Osteocyte (in vitro differentiated cells): ENCODE measurements around the gene RFC2. TPM values are rescaled to one million over a fixed set of nuclear protein-coding genes. Genes with fewer than 3 reads are reported as not detected.

Source experiments
- DNase-seq: peaks from one replicate; pipeline ENCODE4 v3.0.0; 2021; ENCODE audit warnings: mixed read lengths; ENCODE audit not compliant: unreplicated experiment; ENCODE audit errors: extremely low spot score
- H3K27ac Mint-ChIP-seq: one replicate; pipeline ENCODE4 v1.8.0; 2021; ENCODE audit warnings: mild to moderate bottlenecking, mixed read lengths; ENCODE audit not compliant: unreplicated experiment
- H3K27me3 Mint-ChIP-seq: one replicate; pipeline ENCODE4 v1.8.0; 2021; ENCODE audit warnings: mixed read lengths; ENCODE audit not compliant: unreplicated experiment
- H3K36me3 Mint-ChIP-seq: one replicate; pipeline ENCODE4 v1.8.0; 2021; ENCODE audit warnings: mixed read lengths; ENCODE audit not compliant: unreplicated experiment
- H3K4me1 Mint-ChIP-seq: one replicate; pipeline ENCODE4 v1.8.0; 2021; ENCODE audit warnings: mixed read lengths; ENCODE audit not compliant: unreplicated experiment
- H3K4me3 Mint-ChIP-seq: one replicate; pipeline ENCODE4 v1.8.0; 2021; ENCODE audit warnings: mild to moderate bottlenecking, moderate library complexity, mixed read lengths; ENCODE audit not compliant: unreplicated experiment
- H3K9me3 Mint-ChIP-seq: one replicate; pipeline ENCODE4 v1.8.0; 2021; ENCODE audit warnings: mixed read lengths; ENCODE audit not compliant: unreplicated experiment
- CTCF ChIP-seq: fragments of 200-600 bp; sonication (generic); IDR thresholded peaks from 2 replicates; pipeline ENCODE4 v1.5.0; 2021; ENCODE audit warnings: antibody characterized with exemption, mild to moderate bottlenecking, moderate library complexity
- total RNA-seq: library from RNA; stranded (reverse); gene quantifications from 2 replicates; pipeline ENCODE4 v1.2.1, GENCODE V29; 2021

The RFC2 gene
- total RNA-seq, 1 donor from 2014 or later: 13.5 TPM

- peaks cover 26% of the 10 kb centered on the region for H3K4me1 Mint-ChIP-seq
- H3K27ac Mint-ChIP-seq: peak overlapping the region; percentile 38
- no peak overlapping the region for H3K4me3 Mint-ChIP-seq
- TF ChIP-seq CTCF: no peak
- no peak for DNase-seq
- H3K27me3 Mint-ChIP-seq: no peaks in the 10 kb centered on the region
- H3K36me3 Mint-ChIP-seq: no peaks in the 10 kb centered on the region
- no peaks in the 10 kb centered on the region for H3K9me3 Mint-ChIP-seq
These were observed 28.7 kb upstream of the RFC2 start for GRCh38 chr7:74282748-74283459.

GRCh38 chr7:74280985-74281384, 26.8 kb upstream of the RFC2 start:
- H3K36me3 Mint-ChIP-seq: no peaks in the 10 kb centered on the region
- no peak overlapping the region for H3K4me3 Mint-ChIP-seq
- DNase-seq: no peak
- no peaks in the 10 kb centered on the region for H3K9me3 Mint-ChIP-seq
- TF ChIP-seq CTCF: no peak
- H3K4me1 Mint-ChIP-seq: peaks cover 26% of the 10 kb centered on the region
- peak overlapping the region; percentile 90 for H3K27ac Mint-ChIP-seq
- no peaks in the 10 kb centered on the region for H3K27me3 Mint-ChIP-seq

- TF ChIP-seq CTCF: no peak
- H3K27me3 Mint-ChIP-seq: no peaks in the 10 kb centered on the region
- no peaks in the 10 kb centered on the region for H3K36me3 Mint-ChIP-seq
- no peaks in the 10 kb centered on the region for H3K9me3 Mint-ChIP-seq
- H3K4me3 Mint-ChIP-seq: no peak overlapping the region
- H3K27ac Mint-ChIP-seq: no peak overlapping the region
- peaks cover 48% of the 10 kb centered on the region for H3K4me1 Mint-ChIP-seq
- no peak for DNase-seq
These were observed 23.4 kb upstream of the RFC2 start for GRCh38 chr7:74277636-74278035.

GRCh38 chr7:74275401-74275881, 21.2 kb upstream of the RFC2 start:
- Mint-ChIP-seq H3K4me3 (no peak overlapping the region), H3K27ac (no peak overlapping the region), H3K9me3 (no peaks in the 10 kb centered on the region), H3K4me1 (peaks cover 53% of the 10 kb centered on the region), H3K27me3 (no peaks in the 10 kb centered on the region), H3K36me3 (no peaks in the 10 kb centered on the region)
- DNase-seq: no peak
- TF ChIP-seq CTCF: peak; percentile 44

GRCh38 chr7:74272305-74273038, 18.3 kb upstream of the RFC2 start:
- H3K4me3 Mint-ChIP-seq: peak overlapping the region; percentile 46
- H3K9me3 Mint-ChIP-seq: no peaks in the 10 kb centered on the region
- no peaks in the 10 kb centered on the region for H3K27me3 Mint-ChIP-seq
- TF ChIP-seq CTCF: no peak
- H3K27ac Mint-ChIP-seq: peak overlapping the region; percentile 99
- DNase-seq: peak; percentile 95
- peaks cover 38% of the 10 kb centered on the region for H3K4me1 Mint-ChIP-seq
- H3K36me3 Mint-ChIP-seq: no peaks in the 10 kb centered on the region
